Astrocyte (in vitro differentiated cells and primary cell): ENCODE measurements around the gene VOPP1. TPM values are rescaled to one million over a fixed set of nuclear protein-coding genes. Genes with fewer than 3 reads are reported as not detected.

ENCODE experiments used
- DNase-seq: peaks from one replicate; pipeline ENCODE4 v3.0.0-alpha.2; 2010; ENCODE audit warnings: low read depth
- FAIRE-seq: peaks from 2 replicates; lab custom pipeline; 2011; peaks lifted over from hg19 to GRCh38; lab: Jason Lieb, UNC
- H2AFZ ChIP-seq: 2 replicates; pipeline ENCODE4 v1.6.0; 2012; ENCODE audit warnings: low read depth, low read length, inconsistent platforms
- H3K27ac ChIP-seq: 2 replicates; pipeline ENCODE4 v1.5.1; 2011; ENCODE audit warnings: low read depth, low read length, inconsistent platforms
- H3K27me3 ChIP-seq: 2 replicates; pipeline ENCODE4 v1.6.0; 2011; ENCODE audit warnings: low read length, inconsistent platforms; ENCODE audit not compliant: insufficient read depth
- H3K36me3 ChIP-seq: 2 replicates; pipeline ENCODE4 v1.5.1; 2011; ENCODE audit warnings: low read length, inconsistent platforms; ENCODE audit not compliant: insufficient read depth
- H3K4me1 ChIP-seq: 2 replicates; pipeline ENCODE4 v1.5.1; 2011; ENCODE audit warnings: low read length, inconsistent platforms; ENCODE audit not compliant: insufficient read depth
- H3K4me2 ChIP-seq: 2 replicates; pipeline ENCODE4 v1.6.0; 2012; ENCODE audit warnings: low read length, inconsistent platforms
- H3K4me3 ChIP-seq: 2 replicates; pipeline ENCODE4 v1.5.1; 2011; ENCODE audit warnings: low read depth, mild to moderate bottlenecking, low read length, inconsistent platforms; ENCODE audit not compliant: insufficient read depth
- H3K79me2 ChIP-seq: 2 replicates; pipeline ENCODE4 v1.6.0; 2012; ENCODE audit warnings: mild to moderate bottlenecking, low read length, inconsistent platforms; ENCODE audit not compliant: insufficient read depth
- H3K9ac ChIP-seq: 2 replicates; pipeline ENCODE4 v1.6.0; 2012; ENCODE audit warnings: mild to moderate bottlenecking, low read length, inconsistent platforms
- H3K9me3 ChIP-seq: 2 replicates; pipeline ENCODE4 v1.5.1; 2012; ENCODE audit warnings: low read depth, mild to moderate bottlenecking, low read length, inconsistent platforms; ENCODE audit not compliant: insufficient read depth
- H4K20me1 ChIP-seq: 2 replicates; pipeline ENCODE4 v1.6.0; 2012; ENCODE audit warnings: low read length, inconsistent platforms; ENCODE audit not compliant: insufficient read depth
- H3K27ac Mint-ChIP-seq: one replicate; pipeline ENCODE4 v1.8.0; 2021; ENCODE audit warnings: mild to moderate bottlenecking, mixed read lengths; ENCODE audit not compliant: unreplicated experiment
- H3K27me3 Mint-ChIP-seq: one replicate; pipeline ENCODE4 v1.8.0; 2021; ENCODE audit warnings: low read depth, mixed read lengths; ENCODE audit not compliant: unreplicated experiment
- H3K36me3 Mint-ChIP-seq: one replicate; pipeline ENCODE4 v1.8.0; 2021; ENCODE audit warnings: low read depth, mixed read lengths; ENCODE audit not compliant: unreplicated experiment
- H3K4me1 Mint-ChIP-seq: one replicate; pipeline ENCODE4 v1.8.0; 2021; ENCODE audit warnings: low read depth, mixed read lengths; ENCODE audit not compliant: unreplicated experiment
- H3K4me3 Mint-ChIP-seq: one replicate; pipeline ENCODE4 v1.8.0; 2021; ENCODE audit warnings: mild to moderate bottlenecking, moderate library complexity, mixed read lengths; ENCODE audit not compliant: unreplicated experiment
- H3K9me3 Mint-ChIP-seq: one replicate; pipeline ENCODE4 v1.8.0; 2021; ENCODE audit warnings: mild to moderate bottlenecking, mixed read lengths; ENCODE audit not compliant: unreplicated experiment
- EZH2 ChIP-seq: IDR thresholded peaks from 2 replicates; pipeline ENCODE4 v1.6.1; 2012; ENCODE audit warnings: mild to moderate bottlenecking, low read length, inconsistent platforms; ENCODE audit not compliant: insufficient read depth
- total RNA-seq: library from RNA; stranded (reverse); gene quantifications from 2 replicates; pipeline ENCODE4 v1.2.1, GENCODE V29; 2021
- TF ChIP-seq, protein P1 (sequence below): IDR thresholded peaks from 2 replicates; pipeline ENCODE4 v1.5.1; 2011; ENCODE audit warnings: low read depth, mild to moderate bottlenecking, inconsistent platforms, low read length, moderate library complexity; ENCODE audit not compliant: insufficient read depth

Gene VOPP1
- total RNA-seq, 1 donor from 2014 or later, result 133 TPM

DNA sequence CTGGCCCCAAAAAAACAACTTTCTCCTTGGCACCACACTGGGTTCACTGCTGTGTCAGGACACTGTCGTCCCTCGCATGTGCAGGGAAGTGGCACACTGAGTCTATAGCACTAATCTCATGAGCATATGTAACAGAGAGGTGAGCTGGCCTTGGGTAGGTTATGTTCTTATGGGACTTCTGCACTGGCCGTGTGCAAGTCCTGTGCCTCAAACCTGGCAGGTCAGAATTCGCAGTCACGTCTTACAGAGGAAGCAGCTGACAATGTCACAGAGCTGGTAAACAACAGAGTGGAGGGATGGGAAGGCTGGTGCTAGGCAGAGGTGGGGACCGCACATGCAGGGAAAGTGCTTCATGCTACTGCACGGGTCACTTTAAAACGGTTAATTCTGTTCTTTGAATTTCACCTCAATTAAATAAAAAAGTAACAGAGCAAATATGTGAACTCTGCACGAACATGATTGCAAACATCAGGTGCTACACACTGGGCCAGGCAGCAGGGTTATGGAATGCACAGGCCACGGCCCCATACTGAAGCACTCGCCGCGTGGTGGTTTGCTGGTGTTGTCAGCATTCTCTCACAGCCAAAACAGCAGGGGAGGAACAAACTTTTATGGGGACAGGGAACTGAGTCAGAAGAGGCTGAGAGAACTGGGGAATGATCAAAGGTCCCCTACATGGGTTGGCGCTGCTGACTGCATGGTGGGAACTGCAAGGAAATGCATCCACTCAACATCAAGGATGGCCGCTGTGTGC is 54.2 kb downstream of the VOPP1 start:
- DNase-seq, result no peak
- no peaks in the 10 kb centered on the region for H3K9me3 Mint-ChIP-seq
- peaks cover 25% of the 10 kb centered on the region for H3K36me3 ChIP-seq
- no peak overlapping the region for H3K4me2 ChIP-seq
- no peak for TF ChIP-seq EZH2
- TF ChIP-seq, protein P1, sequence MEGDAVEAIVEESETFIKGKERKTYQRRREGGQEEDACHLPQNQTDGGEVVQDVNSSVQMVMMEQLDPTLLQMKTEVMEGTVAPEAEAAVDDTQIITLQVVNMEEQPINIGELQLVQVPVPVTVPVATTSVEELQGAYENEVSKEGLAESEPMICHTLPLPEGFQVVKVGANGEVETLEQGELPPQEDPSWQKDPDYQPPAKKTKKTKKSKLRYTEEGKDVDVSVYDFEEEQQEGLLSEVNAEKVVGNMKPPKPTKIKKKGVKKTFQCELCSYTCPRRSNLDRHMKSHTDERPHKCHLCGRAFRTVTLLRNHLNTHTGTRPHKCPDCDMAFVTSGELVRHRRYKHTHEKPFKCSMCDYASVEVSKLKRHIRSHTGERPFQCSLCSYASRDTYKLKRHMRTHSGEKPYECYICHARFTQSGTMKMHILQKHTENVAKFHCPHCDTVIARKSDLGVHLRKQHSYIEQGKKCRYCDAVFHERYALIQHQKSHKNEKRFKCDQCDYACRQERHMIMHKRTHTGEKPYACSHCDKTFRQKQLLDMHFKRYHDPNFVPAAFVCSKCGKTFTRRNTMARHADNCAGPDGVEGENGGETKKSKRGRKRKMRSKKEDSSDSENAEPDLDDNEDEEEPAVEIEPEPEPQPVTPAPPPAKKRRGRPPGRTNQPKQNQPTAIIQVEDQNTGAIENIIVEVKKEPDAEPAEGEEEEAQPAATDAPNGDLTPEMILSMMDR, result no peak
- no peak overlapping the region for H3K4me3 Mint-ChIP-seq
- no peaks in the 10 kb centered on the region for H3K27me3 ChIP-seq
- peaks cover 24% of the 10 kb centered on the region for H3K36me3 Mint-ChIP-seq
- H3K27ac ChIP-seq, result no peak overlapping the region
- peaks cover 52% of the 10 kb centered on the region for H3K79me2 ChIP-seq
- no peak overlapping the region for H3K27ac Mint-ChIP-seq
- no peaks in the 10 kb centered on the region for H3K9me3 ChIP-seq
- no peak for FAIRE-seq
- no peak overlapping the region for H3K4me3 ChIP-seq
- H3K9ac ChIP-seq, result no peak overlapping the region
- no peaks in the 10 kb centered on the region for H3K4me1 ChIP-seq
- H3K4me1 Mint-ChIP-seq, result peaks cover 28% of the 10 kb centered on the region
- no peaks in the 10 kb centered on the region for H3K27me3 Mint-ChIP-seq
- H4K20me1 ChIP-seq, result peaks cover 91% of the 10 kb centered on the region
- H2AFZ ChIP-seq, result no peak overlapping the region

DNA sequence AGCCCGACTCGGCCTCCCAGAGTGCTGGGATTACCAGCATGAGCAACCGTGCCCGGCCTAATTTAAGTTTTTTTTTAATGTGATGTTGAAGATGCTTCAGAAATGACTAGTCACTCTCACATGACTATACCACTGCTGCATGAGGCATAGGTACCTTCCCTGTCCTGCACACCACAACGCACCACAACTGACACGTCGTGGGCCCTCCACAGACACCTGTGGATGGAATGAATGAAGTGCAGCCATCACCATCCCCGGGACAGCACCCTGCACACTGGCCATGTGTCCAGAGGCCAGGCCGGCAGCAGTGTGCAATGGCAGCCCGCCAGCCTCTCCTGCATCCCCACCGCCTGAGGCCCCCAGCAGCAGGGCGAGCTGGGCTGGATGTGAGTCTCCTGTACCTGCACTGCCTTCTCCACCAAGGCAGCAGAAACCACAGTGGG is 55.1 kb downstream of the VOPP1 start:
- Histone ChIP-seq H2AFZ (no peak overlapping the region), H3K27me3 (no peaks in the 10 kb centered on the region), H3K4me1 (no peaks in the 10 kb centered on the region), H3K27ac (no peak overlapping the region), H3K9ac (no peak overlapping the region), H3K9me3 (no peaks in the 10 kb centered on the region), H3K4me3 (no peak overlapping the region), H3K79me2 (peaks cover 49% of the 10 kb centered on the region), H4K20me1 (peaks cover 91% of the 10 kb centered on the region), H3K4me2 (no peak overlapping the region), H3K36me3 (peaks cover 25% of the 10 kb centered on the region)
- H3K9me3 Mint-ChIP-seq, result no peaks in the 10 kb centered on the region
- peaks cover 24% of the 10 kb centered on the region for H3K36me3 Mint-ChIP-seq
- no peaks in the 10 kb centered on the region for H3K27me3 Mint-ChIP-seq
- FAIRE-seq (no peak), DNase-seq (no peak)
- no peak overlapping the region for H3K27ac Mint-ChIP-seq
- H3K4me1 Mint-ChIP-seq, result peaks cover 26% of the 10 kb centered on the region
- H3K4me3 Mint-ChIP-seq, result no peak overlapping the region
- no peak for TF ChIP-seq EZH2
- TF ChIP-seq, protein P1, result no peak

DNA sequence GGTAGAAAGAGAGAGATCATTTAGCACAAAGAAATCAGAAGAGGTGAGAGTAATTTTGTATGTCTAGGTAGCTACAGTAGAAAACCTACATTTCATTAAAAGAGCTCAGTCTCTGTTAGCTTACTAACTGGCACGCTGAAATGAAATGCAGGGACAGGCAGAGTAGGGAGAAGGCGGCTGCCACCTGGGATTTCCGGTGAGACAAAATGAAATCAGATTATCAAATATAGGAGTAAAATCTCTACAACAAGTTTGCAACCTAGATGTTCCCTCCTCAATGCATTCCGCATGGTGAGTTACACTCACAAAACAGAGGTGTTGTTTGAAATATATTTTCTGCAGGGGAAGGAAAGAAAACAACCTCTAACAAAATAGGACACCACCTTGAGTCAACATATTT is 55.9 kb downstream of the VOPP1 start:
- Histone ChIP-seq H3K27ac (no peak overlapping the region), H3K36me3 (peaks cover 25% of the 10 kb centered on the region), H3K79me2 (peaks cover 41% of the 10 kb centered on the region), H3K9me3 (no peaks in the 10 kb centered on the region), H3K9ac (no peak overlapping the region), H2AFZ (no peak overlapping the region), H3K4me3 (no peak overlapping the region), H3K4me1 (no peaks in the 10 kb centered on the region), H3K4me2 (no peak overlapping the region), H4K20me1 (peaks cover 90% of the 10 kb centered on the region), H3K27me3 (no peaks in the 10 kb centered on the region)
- FAIRE-seq, result no peak
- peaks cover 25% of the 10 kb centered on the region for H3K4me1 Mint-ChIP-seq
- no peaks in the 10 kb centered on the region for H3K9me3 Mint-ChIP-seq
- peaks cover 30% of the 10 kb centered on the region for H3K36me3 Mint-ChIP-seq
- DNase-seq, result no peak
- no peak overlapping the region for H3K27ac Mint-ChIP-seq
- no peak overlapping the region for H3K4me3 Mint-ChIP-seq
- H3K27me3 Mint-ChIP-seq, result no peaks in the 10 kb centered on the region
- TF ChIP-seq, protein P1, result no peak
- no peak for TF ChIP-seq EZH2
